Occipital lobe (tissue), 3 donors: Measurements from ENCODE around the gene TGFB1. TPM values are rescaled to one million over a fixed set of nuclear protein-coding genes. Genes with fewer than 3 reads are reported as not detected.
"Not testable (repeated sequence)": the region's sequence is repeated elsewhere in the genome, so short reads cannot be mapped to it uniquely, and the experiment has no call there.

Experiments
- DNase-seq: peaks from one replicate; lab custom pipeline; 2025; lab: John Stamatoyannopoulos, UW
- small RNA-seq: library from RNA; depleted of rRNA; stranded (forward); fragments of <200 nt; gene quantifications from one replicate; pipeline ENCODE3, GENCODE V24; 2014
- total RNA-seq: library from RNA; depleted of rRNA; stranded (reverse); fragments of >200 nt; gene quantifications from one replicate; pipeline ENCODE4 v1.2.3, GENCODE V29; 2014

TGFB1 gene
- total RNA-seq, 1 donor from 2014 or later, result 0.94 TPM

DNA sequence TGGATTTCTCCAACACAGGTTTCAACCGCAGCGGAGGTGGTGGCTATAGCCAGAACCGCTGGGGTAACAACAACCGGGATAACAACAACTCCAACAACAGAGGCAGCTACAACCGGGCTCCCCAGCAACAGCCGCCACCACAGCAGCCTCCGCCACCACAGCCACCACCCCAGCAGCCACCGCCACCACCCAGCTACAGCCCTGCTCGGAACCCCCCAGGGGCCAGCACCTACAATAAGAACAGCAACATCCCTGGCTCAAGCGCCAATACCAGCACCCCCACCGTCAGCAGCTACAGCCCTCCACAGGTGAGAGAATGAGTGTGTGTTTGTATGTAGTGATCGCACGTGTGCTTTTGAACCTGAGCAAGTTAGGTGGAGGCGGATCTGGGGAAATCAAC is 49.8 kb downstream of the TGFB1 start:
- DNase-seq, result no peak

DNA sequence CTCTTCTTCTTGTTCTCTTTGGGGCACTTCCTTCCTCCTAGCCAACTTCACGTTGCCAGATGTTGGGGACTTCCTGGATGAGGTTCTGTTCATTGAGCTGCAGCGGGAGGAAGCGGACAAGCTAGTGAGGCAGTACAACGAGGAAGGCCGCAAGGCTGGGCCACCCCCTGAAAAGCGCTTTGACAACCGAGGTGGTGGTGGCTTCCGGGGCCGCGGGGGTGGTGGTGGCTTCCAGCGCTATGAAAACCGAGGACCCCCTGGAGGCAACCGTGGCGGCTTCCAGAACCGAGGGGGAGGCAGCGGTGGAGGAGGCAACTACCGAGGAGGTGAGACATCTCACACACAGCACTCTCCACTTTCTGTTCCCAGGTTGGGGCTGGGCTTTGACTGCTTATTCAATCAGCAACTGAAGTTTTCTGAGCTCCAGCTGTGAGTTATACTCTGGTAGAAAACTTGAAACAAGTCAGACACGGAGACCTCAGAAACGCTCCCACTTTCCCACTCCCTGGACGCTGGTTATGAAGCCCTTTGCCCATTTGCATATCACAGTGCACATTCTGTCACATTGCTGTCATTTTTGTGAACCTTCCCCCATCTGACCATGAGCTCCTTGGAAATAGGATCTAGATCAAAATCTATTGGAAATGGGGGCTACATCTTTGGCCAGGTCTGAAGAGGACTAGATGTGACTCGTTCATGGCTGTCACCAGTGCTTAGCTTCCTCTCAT is 50.9 kb downstream of the TGFB1 start:
- DNase-seq, result no peak

DNA sequence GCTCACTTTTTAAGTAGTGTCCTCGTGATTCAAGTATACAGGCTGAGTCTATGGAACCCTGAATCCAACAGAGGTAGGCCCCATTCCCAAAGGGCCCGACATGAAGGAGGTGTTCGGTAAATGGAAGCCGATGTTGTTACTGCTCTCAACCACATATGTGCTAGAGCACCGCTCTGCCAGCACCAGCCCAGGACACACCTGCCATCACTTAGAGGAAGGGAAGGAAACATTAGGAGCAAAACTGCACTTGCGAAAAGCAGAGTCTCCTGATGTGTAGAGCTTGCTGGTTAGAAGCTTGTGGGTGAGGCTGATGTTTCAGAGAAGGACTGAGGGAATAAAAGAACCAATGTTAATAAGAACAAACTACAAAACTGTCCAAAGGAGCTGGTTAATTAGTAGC is 53.2 kb downstream of the TGFB1 start:
- DNase-seq, result no peak

DNA sequence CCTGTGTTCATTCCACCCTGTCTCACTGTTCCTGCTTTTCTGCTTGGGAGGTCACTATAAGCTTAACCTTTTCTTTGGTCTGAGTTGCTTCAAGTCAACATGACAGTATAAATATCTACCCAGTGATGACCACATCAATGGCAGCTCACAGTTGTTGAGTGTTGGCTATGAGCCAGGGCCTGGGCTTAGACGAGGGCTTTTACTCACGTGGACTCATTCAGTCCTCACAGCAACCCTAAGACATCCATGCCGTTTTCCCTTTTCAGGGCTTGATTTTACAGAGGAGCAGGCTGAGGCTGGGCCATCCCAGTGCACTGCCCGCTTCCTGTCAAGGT is 54.0 kb downstream of the TGFB1 start:
- DNase-seq, result no peak

DNA sequence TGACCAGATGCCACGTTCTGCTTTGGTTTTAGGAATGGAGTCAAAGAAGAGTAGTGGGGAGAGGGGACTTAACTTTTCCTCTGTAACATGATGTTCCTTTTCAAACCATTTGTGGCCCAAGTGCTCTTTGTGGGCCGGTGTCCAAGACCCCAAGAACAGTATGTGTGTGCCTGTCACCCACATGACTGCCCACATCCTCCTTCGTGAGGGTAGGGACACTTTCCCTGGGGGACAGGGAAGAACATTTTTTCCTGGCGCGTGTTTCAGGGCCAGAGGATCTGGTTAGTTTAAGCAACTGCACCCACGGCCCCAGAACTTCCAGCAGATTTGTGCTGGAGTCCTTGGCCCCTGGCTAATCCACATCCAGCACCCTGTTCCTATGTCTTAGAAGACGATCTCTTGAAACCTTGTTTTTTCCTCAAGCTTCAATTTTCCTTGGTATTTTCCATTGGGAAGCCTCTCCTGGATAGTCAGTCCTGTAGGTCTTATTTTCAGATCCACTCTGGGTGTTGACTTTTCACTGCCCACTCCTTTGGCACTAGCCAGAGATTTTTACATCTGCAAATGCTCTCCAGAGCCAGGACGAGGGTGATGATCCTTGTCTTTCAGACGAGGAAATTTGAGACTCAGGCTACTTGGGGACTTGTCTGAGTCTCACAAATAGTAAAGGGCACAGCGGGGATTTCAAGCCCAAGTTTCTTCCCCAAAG is 54.5 kb downstream of the TGFB1 start:
- DNase-seq, result no peak

DNA sequence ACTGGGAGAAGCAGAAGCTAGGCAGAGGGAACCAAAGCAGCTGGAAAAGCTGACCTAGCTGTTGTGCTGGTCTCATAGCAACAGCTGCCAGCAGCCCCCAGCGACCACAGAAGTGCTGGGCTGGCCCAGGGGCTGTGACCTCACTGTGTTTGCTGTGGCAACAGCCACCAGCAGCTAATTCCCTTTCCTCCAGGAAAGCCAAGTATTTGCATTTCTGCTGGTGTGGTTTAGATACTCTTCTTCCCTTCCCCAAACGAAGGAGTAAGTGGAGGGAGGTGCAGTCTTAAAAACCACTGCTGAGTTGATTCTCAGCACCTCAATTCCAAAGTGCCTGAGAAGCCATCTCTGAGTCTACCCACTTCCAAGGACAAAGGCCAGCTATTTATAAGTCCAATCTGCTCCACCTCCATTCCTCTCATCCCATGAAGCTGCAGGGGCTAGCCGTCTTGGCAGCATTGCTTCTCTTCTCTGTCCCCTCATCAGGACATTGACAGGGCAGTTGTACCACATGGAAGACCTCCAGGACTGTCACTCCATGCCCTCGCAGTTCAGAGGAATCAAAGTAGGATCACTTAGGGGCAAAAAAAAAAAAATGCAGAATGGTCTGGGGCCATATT is 55.3 kb downstream of the TGFB1 start:
- DNase-seq, result no peak

DNA sequence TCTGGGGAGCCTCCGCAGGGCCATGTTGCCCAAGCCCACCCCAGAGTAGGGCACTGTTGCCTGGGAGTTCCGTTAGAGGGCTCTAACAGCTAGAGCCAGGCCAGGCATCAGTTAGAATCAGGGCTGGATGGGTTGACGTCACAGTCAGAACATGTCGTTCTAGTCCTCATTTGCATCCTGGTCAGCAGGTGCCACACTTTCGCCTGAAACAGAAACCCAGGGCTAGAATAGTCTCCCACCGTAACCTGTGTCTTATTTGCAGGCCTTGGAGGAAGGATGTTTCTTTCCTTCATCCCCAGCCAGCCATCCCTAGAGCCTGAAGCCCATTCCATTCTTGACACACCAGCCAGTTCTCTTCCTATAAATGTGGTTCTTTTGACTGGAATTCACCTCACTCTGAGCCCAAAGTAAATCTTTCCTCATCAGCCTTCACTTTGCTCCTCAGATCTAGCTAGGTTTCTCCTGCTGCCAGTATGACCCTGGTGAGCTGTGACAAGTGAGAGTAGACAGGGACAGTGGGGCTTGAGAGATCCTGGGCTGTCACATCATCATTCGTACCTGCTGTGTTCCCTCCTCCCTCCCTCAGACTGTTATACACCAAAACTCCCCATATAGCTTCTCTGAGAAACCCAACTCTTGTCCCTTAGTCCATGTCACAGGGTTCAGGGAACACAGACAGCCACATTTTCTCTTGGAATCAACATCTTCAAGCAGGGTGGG is 55.9 kb downstream of the TGFB1 start:
- DNase-seq, result no peak

DNA sequence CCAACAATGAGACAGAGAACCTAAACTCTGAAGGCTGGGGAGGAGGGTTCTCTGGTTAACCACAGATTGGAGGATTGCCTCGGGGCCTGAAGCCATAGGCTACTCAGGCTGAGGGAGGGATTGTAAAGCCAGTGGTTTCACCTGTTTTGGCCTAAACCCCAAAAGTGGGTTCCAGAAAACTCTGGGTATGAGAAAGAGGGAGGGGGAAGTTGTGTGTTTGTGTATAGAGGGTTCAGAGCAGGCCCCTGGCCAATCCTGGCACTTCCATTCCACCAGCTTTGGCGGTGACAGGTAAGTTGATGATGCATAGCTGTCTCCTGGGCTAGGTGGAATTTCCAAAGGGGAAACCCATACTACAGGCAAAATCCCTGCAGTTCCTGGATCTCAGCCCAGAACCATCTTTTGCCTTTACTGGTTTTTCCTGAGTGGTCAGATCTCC is 57.3 kb downstream of the TGFB1 start:
- DNase-seq, result no peak

DNA sequence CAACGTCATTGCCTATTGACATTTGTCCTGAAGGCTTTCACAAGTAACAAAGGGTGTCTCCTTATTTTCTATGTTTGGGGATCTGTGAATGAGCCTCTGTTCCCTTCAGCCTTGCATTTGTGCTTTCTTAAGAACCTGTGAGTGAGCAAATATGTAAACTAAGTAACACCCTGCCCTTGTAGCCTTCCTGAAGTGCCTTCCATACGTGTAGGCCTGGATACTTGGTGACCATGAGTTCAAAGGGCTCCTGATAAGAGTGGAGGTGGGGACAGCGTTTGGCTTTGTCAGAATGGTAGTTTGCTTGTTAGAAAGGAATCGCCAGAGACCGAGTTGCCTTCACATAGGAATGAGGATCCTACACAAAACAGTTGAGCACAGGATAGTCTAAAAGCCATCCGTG is 58.2 kb downstream of the TGFB1 start:
- no peak for DNase-seq

DNA sequence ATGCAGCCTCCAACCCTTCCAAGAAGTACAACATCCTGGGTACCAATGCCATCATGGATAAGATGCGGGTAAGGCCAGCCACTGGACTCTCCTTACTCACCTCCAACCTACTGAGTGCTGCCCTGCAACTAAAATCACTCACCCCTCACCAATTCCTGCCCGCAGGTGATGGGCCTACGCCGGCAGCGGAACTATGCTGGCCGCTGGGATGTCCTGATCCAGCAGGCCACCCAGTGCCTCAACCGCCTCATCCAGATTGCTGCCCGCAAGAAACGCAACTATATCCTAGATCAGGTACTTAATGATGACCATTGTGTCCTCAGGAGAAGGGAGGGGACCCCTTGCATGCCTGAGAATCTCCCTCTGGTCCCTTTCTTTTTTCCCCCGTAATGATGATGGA is 59.3 kb downstream of the TGFB1 start:
- no peak for DNase-seq

DNA sequence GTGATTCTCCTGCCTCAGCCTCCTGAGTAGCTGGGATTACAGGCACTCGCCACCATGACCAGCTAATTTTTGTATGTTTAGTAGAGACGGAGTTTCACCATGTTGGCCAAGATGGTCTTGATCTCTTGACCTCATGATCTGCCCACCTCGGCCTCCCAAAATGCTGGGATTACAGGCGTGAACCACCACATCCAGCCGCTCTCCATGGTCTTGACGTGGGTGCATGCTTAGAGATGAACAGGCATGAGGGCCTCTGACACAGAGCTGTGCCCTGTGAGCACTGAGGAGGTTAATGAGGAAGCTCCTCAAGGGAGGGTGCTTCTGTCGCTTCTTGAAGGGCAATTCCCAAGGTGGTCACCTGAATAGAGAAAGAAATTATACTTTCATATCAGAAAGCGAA is 63.9 kb downstream of the TGFB1 start:
- DNase-seq, result not testable (repeated sequence)

DNA sequence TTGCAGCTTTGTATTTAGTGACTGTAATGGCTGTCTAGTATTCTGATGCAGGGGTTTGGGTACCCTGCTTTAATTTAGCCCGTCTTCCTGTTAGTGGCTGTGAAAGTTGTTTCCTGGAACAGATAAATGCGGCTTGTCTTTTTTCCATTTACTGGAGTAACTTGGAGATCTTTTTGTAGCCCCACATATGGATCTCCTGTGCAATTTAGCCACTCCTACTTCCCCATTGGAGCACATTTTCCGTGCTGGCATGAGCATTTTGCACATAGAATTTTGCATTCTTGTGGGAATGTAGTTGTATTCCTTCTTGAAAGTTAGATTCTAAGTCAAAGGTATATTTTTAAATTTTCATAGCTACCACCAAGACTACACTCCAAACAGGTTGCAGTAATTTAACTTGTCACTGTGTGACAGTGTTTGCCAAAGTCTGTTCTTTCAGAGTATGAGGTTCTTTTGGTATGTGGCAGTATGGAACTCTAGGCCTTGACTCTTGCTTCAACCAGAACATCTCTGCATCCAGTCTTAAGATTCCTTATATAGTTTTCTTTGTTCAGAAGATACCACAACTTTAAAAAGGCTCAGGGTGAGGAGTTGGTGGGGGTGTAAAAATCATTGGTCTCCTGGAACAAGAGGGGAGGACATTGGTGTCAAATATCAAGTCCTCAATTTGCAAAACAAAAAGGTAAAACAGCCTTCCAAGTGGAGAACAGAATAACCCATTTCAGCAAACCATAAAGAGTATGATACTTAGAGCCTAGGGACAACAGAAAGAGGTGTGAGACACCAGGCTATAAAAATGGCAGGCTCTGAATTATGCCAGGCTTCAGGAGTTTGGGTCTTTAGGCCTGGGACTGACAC is 64.8 kb downstream of the TGFB1 start:
- no peak for DNase-seq

Small RNAs within 50 kb of the gene (small RNA-seq; reads per million reads assigned to genes)
- not detected for gene RN7SL34P

Other genes starting within 250 kb of the TGFB1 start
- gene CYP2F1, start 239.5 kb downstream of the TGFB1 start, total RNA-seq, result not detected
- gene CYP2S1, start 160.7 kb downstream of the TGFB1 start, total RNA-seq, result 1.4 TPM
- 9.2 TPM for gene AXL, start 134.7 kb downstream of the TGFB1 start, total RNA-seq
- 64.7 TPM for gene HNRNPUL1, start 89.5 kb downstream of the TGFB1 start, total RNA-seq
- gene CCDC97, start 43.8 kb downstream of the TGFB1 start, total RNA-seq, result 6.4 TPM
- 5.3 TPM for gene B9D2, start 10.2 kb upstream of the TGFB1 start, total RNA-seq
- 9.4 TPM for gene TMEM91, start 22.6 kb upstream of the TGFB1 start, total RNA-seq
- 14.8 TPM for gene EXOSC5, start 43.4 kb upstream of the TGFB1 start, total RNA-seq
- gene BCKDHA, start 43.9 kb upstream of the TGFB1 start, total RNA-seq, result 24.5 TPM
- 0.16 TPM for gene B3GNT8, start 73.5 kb upstream of the TGFB1 start, total RNA-seq
- 14.5 TPM for gene DMAC2, start 86.0 kb upstream of the TGFB1 start, total RNA-seq
- not detected for gene ERICH4, start 89.2 kb upstream of the TGFB1 start, total RNA-seq
- gene CEACAM21, start 222.2 kb upstream of the TGFB1 start, total RNA-seq, result 1.6 TPM